Stromal cell of bone marrow (primary cell): ENCODE results near the gene IGFBPL1.
"Not testable (repeated sequence)": the region's sequence is repeated elsewhere in the genome, so short reads cannot be mapped to it uniquely, and the experiment has no call there.

Experiments used
- DNase-seq: peaks from one replicate; pipeline ENCODE4 v3.0.0-alpha.2; 2012; ENCODE audit warnings: low read depth

IGFBPL1 gene

DNA sequence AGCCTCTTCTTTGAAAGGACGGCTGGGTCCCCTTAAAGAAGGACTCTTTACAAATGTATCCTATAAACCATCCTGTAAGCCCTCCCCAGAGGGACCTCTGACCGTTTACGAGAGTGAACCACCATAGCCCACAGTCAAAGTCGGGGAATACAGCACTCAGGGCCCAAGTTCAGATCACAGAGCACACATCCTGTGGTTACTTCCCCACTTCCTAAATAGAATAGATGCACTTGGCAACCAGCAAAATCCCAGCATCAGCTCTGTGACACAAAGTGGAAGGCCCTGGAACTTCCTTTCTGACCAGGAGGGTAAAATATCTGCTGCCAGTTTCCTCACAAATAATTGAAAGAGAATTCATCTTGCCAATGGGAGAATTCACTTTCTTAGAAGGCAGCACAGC lies 6.9 kb upstream of the IGFBPL1 start:
- DNase-seq: no peak

GRCh38 chr9:38428062-38428461 lies 3.8 kb upstream of the IGFBPL1 start:
- no peak for DNase-seq

DNA sequence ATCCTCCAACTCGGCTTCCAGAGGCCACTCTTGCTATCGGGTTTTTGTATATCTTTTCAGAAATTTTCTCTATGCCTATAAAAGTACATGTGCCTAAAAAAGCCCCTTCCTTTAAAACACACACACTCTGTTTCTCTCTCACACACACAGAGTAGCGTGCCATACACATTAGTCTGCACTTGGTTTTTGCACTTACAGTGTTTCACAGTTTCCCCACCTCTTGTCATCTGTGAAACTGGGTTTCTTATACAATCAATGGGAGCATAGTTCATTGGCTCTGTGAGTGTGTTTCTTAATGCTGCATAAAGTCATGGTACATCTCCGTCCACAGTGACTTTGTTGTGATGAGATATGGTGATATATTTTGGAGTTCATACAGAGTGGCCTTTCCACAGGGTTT lies 664 bp upstream of the IGFBPL1 start:
- no peak for DNase-seq

GRCh38 chr9:38423273-38423972 lies 831 bp downstream of the IGFBPL1 start:
- DNase-seq: no peak

DNA sequence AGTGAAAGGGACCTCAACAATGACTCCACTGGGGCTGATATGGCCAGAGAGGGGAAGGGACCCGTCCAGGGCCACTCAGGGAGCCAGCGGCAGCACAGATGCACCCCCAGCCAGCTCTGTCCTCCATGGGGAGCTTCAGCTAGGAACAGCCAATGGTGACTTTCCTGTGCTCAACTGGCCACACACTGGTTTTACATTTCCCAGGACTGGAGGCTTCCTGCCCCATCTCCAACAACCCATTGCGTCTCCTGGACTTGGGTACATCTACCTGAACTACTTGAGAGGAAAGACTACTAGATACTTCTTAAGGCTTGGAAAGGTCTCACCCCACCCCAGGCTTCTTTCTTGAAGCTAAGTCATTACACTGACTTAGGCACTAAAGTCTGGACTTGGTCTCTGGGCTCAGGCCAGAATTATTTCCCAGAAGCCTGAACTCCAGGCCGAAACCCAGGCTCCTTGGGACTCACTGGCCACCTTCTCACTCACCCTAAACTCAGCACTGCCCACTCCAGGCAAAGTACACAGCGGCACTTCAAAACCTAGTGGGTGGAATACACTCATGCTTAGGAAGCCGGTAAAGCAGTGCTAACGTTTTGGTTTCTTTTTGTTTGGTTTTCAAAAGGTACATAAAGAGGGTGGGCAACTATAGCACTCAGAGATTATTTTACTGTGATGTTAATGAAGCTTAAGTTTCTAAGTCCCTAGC lies 1.5 kb downstream of the IGFBPL1 start:
- no peak for DNase-seq

- peak; percentile 31 for DNase-seq
These were observed 2.6 kb downstream of the IGFBPL1 start for GRCh38 chr9:38421498-38422211.

- DNase-seq: no peak
These were observed 5.1 kb downstream of the IGFBPL1 start for GRCh38 chr9:38419181-38419580.

DNA sequence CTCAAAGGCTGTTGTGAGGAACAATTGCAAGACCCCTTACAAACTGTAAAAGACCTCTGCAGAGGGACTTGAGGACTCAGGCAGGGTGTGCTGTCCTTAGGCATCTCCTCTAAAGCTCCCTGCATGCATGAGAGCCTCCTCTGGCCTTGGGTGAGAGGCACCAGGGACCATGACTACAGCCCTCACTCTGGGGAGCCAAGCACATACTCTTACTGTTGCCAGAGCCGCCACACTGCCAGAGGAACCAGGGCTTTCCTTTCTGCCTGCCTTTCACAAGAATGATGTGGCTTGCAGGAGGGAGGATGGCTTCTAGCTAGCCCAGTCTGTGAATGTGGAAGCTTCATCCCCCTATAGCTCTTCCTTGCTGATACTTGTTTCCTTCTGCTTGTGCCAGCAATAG lies 5.9 kb downstream of the IGFBPL1 start:
- DNase-seq: no peak

DNA sequence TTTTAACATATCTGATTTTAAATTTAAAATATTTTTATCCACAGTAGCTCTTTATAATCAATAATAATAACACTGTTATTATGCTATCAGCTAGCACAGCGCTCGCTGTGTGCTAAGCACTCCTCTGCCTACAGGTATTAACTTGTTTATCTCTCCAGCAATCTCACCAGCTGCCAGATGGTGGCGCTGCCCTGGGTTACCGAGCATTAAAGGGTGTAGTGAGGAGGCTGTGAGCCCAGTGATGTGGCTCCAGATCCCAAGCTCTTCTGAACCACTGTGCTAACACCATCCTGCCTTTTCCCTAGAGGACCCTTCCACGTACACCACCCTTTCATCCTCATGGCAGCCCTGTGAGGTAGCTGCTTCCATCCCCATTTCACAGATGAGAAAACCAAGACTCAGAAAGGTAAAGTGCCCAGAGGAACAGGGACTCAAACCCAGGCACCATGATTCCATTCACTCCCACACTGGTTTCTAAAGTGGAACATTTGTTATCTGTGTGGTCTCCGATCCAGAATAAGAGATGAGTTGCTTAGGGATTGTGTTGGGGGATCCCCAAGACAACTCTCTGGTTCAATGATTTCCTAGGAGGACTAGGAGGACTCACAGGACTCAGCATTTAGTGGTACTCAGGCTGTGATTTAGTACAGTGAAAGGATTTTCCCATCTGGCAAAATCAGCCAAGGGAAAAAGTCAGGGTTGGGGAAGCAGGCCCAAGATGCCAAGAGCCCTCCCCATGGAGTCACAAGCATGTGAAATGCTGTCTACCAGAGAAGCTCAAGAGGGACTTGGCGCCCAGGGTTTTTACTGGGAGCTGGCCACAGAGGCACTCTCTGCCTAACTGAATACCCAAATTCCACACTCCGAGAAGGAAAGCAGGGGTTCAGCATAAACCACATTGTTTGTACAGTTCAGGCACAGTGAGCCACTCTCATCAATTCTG lies 7.0 kb downstream of the IGFBPL1 start:
- DNase-seq: no peak

- DNase-seq: no peak
These were observed 7.8 kb downstream of the IGFBPL1 start for GRCh38 chr9:38416461-38416860.

GRCh38 chr9:38415856-38416255 lies 8.4 kb downstream of the IGFBPL1 start:
- no peak for DNase-seq

DNA sequence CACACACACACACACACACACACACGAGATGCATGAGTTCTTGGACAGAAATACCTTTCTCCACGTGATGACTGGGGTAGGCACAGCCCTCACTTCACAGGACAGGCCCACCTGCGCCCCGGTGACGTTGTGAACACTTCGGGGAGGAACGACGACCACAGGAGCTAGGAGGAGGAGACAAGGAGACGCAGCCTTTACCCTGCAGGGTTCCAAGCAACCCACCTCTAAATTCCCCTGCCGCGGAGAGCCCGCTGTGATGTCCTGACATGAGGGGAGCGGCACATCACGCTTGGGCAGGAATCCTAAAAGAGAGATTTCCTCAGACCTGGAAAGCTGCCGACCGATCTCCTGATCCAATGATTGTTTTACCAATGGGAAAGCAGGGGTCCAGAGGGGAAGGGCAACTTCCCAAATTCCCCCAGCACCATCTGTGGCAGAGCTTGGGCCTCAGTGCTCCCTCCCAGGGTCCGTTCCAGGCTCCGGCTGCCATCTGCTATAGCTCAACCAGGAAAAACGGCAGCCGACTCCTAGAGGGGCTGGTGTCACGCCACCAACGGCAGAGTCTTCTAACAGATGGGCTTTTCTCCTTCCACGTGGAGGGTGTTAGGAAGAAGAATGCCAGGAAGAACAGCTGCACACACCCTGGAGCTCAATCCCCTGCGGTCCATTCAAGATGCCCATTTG lies 10.1 kb downstream of the IGFBPL1 start:
- no peak for DNase-seq

DNA sequence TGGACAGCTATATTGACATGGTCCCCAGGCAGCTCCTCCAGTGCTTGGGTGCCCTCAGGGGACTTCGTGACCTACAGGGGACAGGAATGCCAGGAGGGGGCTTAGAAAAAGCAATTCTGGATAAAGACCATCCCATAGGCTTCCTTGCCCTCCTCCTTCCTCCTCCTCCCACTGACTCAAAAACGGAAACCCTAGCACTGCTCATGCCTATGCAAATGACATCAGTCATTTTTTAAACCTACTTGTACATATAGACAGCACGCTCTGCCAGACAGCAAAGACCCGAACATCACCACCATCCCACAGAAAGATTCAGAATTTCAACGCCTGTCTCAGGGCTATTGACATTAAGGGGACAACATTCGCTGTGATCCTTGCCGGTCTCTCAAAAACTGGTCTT lies 11.0 kb downstream of the IGFBPL1 start:
- DNase-seq: no peak

DNA sequence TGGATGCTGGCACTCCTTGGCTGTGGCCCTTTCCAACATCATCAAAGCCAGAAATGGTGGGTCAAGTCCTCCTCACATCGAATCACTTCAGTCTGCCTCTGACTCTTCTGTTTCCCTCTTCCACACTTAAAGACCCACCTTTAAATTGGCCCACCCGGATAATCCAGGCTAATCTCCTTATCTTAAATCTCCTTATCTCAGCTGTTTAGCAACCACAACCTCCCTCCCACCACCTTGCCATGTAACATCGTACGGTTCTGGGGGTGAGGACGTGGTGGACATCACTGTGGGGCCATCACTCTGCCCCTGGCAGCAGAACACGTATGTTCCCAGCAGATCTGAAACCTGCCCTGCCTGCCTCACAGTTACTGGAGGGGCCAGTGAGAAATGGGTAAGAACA lies 11.5 kb downstream of the IGFBPL1 start:
- DNase-seq: no peak

DNA sequence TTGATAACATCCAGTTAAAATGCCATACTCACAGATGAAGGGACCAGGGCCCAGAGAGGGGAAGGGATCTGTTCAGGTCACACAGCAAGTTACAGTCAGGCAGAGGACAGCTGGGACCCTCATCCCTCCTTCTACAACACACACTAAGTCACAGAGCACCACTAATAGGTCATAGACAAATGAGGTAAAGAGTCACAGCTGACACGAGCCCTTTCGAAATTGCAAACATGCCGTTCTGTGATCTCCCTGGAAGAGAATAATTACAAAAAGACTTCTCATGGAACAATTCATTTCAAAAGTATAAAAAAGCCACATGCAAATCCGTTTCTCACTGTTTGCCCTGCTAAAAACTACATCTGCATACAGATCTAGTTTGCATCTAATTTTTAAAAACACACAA lies 15.5 kb downstream of the IGFBPL1 start:
- no peak for DNase-seq

DNA sequence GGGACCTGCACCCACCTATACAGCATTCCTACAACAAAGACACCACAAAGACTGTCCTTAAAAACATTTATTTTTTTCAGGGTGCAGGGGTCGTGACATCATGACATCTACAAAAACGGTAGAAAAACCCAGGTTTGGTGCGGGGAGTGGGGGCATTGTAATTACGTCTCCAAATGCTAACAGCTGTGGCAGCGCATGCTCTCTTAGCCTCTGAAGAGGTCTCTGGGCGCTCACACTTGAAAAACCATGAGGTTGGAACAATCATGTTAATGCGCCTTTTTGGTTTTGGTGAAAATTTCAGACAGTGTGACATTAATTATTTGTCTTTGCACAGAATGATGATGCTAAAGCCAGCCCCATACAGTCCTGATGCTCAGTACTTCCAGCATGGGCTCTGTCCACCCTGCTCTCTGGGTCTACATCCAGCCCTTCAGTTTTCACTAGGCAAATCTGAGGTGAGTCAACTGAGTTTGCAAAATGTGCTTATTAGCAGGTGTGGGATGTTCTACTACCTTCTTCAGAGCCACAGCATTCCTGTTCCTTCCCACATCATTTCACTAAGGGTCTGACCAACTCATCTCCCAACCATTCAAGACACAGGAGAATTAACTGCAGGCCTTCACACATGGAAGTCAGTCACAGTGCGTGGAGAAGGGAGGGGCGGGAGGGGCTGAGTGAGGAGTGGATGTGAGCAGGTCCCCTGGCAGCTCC lies 17.6 kb downstream of the IGFBPL1 start:
- no peak for DNase-seq

- DNase-seq: no peak
These were observed 18.5 kb downstream of the IGFBPL1 start for GRCh38 chr9:38405785-38406184.

GRCh38 chr9:38404314-38404713 lies 19.9 kb downstream of the IGFBPL1 start:
- no peak for DNase-seq

DNA sequence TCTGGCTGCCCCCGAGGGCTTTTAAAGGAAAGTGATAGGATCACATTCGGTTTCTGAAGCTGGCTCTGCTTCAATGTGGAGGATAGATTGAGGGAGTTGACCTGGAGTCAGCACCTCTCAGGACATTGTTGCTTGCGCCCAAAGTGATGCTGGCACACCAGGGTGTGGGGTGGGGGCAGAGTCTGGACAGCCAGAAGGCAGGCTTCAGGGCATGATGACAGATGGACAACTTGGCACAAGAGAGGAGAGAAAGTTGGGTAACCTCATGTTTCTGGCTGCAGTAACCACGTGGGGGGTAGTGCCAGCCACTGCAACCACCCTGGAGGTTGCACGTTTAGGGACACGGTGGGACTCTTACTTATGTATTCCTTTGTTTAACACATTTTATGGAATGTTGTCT lies 22.3 kb downstream of the IGFBPL1 start:
- DNase-seq: no peak

DNA sequence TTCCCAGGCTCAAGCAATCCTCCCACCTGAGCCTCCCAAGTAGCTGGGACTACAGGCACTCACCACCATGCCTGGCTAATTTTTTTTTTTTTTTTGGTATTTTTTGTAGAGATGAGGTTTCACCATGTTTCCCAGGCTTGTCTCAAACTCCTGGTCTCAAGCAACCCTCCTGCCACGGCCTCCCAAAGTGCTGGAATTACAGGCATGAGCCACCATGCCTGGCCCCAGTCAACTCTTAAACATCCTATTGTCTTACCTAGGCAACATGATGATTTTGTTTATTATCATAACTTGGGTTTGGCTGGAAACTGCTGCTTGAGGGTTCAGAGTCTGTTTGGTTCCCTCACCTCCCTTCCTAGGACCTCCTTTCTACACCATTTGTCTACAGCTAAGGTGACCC lies 25.1 kb downstream of the IGFBPL1 start:
- not testable (repeated sequence) for DNase-seq

DNA sequence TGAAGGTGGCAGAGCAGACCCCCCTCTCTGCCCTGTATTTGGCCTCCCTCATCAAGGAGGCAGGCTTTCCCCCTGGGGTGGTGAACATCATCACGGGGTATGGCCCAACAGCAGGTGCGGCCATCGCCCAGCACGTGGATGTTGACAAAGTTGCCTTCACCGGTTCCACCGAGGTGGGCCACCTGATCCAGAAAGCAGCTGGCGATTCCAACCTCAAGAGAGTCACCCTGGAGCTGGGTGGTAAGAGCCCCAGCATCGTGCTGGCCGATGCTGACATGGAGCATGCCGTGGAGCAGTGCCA lies 27.9 kb downstream of the IGFBPL1 start:
- DNase-seq: no peak
